ENCODE data around the gene ASAP2.

ASAP2 gene

DNA sequence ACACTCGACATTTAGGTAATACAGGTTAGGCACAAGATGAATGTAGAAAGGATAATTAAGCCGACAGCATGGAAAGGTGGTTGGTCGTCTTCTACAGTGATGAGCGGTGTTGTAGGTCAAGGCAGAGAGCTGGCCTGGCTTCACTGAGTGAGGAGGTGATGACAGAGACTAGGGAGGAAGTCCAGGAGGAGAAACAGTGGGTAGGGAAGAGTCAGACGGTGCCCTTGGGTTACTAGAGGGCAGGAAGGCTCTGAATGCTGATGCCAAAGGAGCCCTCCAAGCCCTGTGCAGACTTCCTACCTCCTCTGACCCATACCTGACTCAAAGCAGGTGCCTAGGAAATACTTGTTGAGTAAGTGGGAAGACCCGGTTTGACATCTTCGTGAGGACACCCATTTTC is 116.0 kb downstream of the ASAP2 start:
- no peak for DNase-seq (ENCODE audit: low read depth in 3 of 3)

- DNase-seq (ENCODE audit: low read depth in 3 of 3): no peak
Measured at GRCh38 chr2:9325428-9325827, 118.8 kb downstream of the ASAP2 start.

DNA sequence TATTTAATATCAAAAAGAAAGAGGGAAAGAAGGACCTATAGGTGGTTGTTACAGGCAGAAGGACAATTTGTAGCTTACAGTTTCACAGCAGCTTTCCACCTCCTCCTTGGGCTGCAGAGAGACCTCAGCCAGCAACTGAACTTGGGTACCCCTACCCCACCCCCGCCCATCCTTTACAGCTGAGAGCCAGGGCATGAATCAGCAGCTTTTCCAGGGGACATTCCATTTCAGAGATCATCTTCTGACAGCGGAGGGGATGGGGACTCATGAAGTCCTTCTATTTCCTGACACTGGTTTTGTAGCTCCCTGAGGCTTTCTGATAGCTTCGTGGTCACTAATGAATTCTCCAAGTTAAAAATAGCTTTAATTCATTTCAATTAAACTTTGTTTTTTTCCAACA is 120.4 kb downstream of the ASAP2 start:
- DNase-seq (ENCODE audit: low read depth in 3 of 3): no peak

DNA sequence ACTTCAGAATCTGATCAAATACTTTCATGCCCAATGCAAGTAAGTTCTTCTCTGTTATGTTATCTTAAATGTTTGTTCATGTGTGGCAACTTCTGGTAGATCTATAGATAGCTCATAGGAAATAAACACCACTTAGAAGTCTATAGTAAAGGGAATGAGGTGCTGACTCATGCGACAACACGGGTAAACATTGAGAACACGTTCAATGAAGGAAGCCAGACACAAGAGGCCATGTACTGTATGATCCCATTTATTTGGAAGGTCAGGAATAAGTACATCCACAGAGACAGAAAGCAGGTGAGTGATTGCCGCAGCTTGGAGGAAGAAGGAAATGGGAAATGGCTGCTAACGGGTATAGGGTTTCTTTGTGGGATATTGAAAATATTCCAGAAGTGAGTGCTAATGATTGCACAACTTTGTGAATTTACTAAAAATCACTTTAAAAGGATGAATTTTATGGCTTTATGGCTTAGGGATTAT is 121.3 kb downstream of the ASAP2 start:
- no peak for DNase-seq (ENCODE audit: low read depth in 3 of 3)

GRCh38 chr2:9328931-9329330 is 122.3 kb downstream of the ASAP2 start:
- DNase-seq (ENCODE audit: low read depth in 3 of 3): no peak

DNA sequence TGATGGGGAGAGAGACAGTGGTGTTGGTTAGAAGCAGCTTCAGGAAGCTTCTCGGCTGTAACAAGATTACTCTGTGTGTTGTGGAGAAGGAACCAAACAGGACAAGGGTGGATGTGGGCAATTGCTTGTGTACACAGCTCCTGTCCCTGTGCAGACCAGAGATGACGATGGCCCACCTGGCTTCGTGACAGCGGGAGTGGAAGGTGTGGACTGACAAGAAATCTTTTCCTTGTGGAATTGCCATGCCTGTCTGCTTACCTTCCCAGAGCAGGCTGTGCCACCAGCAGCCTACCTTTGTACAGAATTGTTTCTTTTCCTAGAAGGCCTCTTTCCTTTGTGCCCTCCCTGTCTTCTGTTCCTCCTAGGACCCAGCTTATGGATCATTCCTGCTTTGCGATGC is 122.9 kb downstream of the ASAP2 start:
- DNase-seq (ENCODE audit: low read depth in 3 of 3): no peak

GRCh38 chr2:9330612-9331270 is 124.1 kb downstream of the ASAP2 start:
- no peak for DNase-seq (ENCODE audit: low read depth in 3 of 3)

DNA sequence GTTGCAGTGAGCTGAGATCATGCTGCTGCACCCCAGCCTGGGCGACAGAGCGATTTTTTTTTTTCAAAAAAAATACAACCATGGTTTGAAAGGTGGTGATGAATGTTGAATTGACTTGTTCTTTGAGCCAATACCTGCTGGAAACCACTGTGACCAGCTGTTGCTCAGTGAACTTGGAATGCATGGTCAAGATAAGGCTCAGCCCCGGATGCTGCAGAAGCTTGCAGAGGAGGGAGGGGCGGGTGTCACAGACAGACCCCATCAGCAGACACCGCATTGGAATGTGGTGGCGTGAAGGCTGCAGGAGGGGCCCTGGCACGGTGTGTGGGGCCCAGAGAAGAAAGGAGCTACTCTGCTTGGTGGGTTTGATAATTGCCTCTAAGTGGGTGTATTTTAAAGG is 125.1 kb downstream of the ASAP2 start:
- DNase-seq (ENCODE audit: low read depth in 3 of 3): no peak

GRCh38 chr2:9332136-9332852 is 125.7 kb downstream of the ASAP2 start:
- no peak for DNase-seq (ENCODE audit: low read depth in 3 of 3)

GRCh38 chr2:9332853-9333245 is 126.2 kb downstream of the ASAP2 start:
- no peak for DNase-seq (ENCODE audit: low read depth in 3 of 3)

- no peak for DNase-seq (ENCODE audit: low read depth in 3 of 3)
Measured at GRCh38 chr2:9333591-9334171, 127.1 kb downstream of the ASAP2 start.

GRCh38 chr2:9334761-9335160 is 128.1 kb downstream of the ASAP2 start:
- DNase-seq (ENCODE audit: low read depth in 3 of 3): no peak

- no peak for DNase-seq (ENCODE audit: low read depth in 3 of 3)
Measured at GRCh38 chr2:9335322-9335832, 128.8 kb downstream of the ASAP2 start.

- no peak for DNase-seq (ENCODE audit: low read depth in 3 of 3)
Measured at GRCh38 chr2:9336241-9336575, 129.6 kb downstream of the ASAP2 start.

DNA sequence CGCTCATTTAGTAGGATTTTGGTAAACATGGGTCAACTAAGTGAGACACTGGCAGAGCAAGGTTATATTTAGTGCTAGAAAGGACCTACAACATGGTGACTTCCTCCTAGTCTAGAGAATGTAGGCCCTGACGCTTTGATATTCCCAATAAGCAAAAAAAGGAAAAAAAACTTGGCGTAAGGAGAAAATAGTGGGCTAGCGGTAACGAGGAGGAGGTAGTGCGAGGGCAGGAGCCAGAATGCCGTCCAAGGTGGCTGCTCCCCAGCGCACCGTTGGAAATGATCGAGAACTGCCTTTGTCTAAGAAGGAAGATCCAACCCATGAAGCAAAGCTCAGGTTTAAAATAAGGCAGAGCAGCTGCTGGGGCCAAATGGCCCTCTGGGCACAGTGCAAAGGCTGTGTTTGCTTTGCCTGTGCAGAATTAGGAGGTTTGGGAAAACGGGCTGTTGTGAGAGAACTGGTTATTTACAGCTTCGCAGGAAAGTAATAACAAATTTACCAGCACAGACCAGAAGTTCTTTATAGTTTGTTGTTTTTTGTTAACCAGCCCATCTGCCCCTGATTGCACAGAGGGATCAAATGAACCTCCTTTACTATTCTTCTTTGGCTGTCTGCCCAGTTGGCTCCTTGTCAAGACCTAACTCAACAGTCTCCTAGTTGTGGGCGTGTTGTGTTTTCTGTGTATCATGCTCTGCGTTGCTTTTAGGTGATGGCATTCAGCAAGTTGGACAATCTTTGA is 130.1 kb downstream of the ASAP2 start:
- DNase-seq (ENCODE audit: low read depth in 3 of 3): no peak

GRCh38 chr2:9337901-9338300 is 131.3 kb downstream of the ASAP2 start:
- DNase-seq (ENCODE audit: low read depth in 3 of 3): no peak

GRCh38 chr2:9341337-9341887 is 134.8 kb downstream of the ASAP2 start:
- no peak for DNase-seq (ENCODE audit: low read depth in 3 of 3)

DNA sequence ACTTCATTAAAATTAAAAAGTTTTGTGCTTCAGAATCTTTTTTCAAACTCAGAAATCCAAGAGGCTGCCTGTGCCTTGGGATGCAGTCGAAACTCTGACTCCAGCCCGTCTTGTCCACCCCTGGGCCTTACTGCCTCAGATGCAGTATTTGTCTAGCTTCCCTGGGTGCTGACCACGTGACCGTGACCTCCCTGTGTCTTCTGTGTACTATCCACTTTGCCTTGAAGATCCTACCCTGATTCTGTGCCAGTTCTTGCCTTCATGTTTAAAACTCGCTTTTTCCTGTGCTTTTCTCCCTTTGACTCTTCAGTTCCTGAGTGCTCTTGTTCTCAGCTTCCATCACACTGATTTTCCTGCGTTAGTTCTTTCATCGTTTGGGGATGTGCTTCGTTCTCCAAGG is 136.0 kb downstream of the ASAP2 start:
- no peak for DNase-seq (ENCODE audit: low read depth in 3 of 3)

GRCh38 chr2:9343524-9343923 is 136.9 kb downstream of the ASAP2 start:
- DNase-seq (ENCODE audit: low read depth in 3 of 3): no peak

DNA sequence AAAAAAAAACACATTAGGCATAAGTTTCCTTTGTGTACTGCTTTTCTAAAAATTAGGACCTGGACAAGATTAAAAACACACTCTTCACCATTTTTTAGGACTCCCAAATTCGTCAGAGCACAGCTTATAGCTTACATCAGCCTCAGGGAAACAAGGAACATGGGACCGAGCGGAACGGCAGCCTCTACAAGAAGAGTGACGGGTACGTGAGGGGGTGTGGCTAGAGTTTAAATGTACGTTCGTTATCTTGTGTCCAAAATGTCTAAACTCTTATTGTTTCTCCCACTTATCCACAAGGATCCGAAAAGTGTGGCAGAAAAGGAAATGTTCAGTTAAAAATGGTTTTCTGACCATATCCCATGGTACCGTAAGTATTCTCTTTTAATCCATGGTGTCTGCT is 137.8 kb downstream of the ASAP2 start:
- DNase-seq (ENCODE audit: low read depth in 3 of 3): no peak

DNA sequence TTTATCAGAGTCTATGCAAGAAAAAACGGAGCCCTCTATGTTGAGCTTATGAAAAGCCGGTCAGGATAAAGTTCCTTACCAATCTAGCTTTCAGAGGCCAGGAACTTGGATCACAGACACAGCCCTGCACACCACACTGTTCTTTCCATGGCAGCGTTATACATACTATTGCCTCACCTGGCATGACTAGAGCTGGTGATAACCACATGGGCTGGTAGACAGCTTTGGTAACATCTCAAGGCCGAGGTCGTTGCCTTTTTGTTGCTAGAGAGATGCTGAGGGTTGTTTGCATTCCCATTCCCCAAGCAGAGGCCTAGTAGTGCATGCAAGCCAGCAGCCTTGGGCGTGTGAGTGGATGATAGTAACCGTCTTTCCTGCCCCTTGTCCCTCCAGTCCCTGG is 138.7 kb downstream of the ASAP2 start:
- DNase-seq (ENCODE audit: low read depth in 3 of 3): no peak

DNA sequence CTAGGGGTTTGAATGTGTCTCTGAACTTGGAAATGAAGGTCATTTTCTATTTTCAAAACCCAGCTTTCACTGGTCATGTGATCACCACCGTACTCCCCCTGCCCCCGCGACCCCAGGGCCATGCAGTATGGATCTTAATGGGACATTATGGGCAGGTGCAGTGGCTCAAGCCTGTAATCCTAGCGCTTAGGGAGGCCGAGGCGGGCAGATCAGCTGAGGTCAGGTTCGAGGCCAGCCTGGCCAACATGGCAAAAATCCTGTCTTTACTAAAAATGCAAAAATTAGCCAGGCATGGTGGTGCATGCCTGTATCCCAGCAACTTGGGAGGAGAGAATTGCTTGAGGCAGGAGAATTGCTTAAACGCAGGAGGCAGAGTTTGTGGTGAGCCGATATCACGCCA is 139.4 kb downstream of the ASAP2 start:
- no peak for DNase-seq (ENCODE audit: low read depth in 3 of 3)

All from stimulated activated CD4-positive, alpha-beta T cell treated with anti-CD3 and anti-CD28 coated beads, TNF-alpha, amount 100 ng/mL, for 4 hours (primary cell).